Dedifferentiated amniotic fluid mesenchymal stem cell (primary cell): Measurements from ENCODE around the gene TPSB2.
"Not testable (repeated sequence)": the region's sequence is repeated elsewhere in the genome, so short reads cannot be mapped to it uniquely, and the experiment has no call there.

Source experiments
- DNase-seq: peaks from one replicate; pipeline ENCODE4 v3.0.0-alpha.2; 2016; ENCODE audit errors: extremely low spot score

TPSB2 gene

GRCh38 chr16:1200014-1200627, 29.9 kb downstream of the TPSB2 start:
- DNase-seq: no peak

- no peak for DNase-seq
These were observed 30.5 kb downstream of the TPSB2 start for GRCh38 chr16:1199347-1200013.

GRCh38 chr16:1198671-1199346, 31.2 kb downstream of the TPSB2 start:
- not testable (repeated sequence) for DNase-seq

GRCh38 chr16:1198194-1198593, 31.8 kb downstream of the TPSB2 start:
- no peak for DNase-seq

GRCh38 chr16:1197237-1197866, 32.6 kb downstream of the TPSB2 start:
- DNase-seq: no peak

GRCh38 chr16:1196494-1196893, 33.5 kb downstream of the TPSB2 start:
- DNase-seq: no peak

GRCh38 chr16:1195393-1195666, 34.7 kb downstream of the TPSB2 start:
- DNase-seq: no peak

GRCh38 chr16:1194665-1195392, 35.2 kb downstream of the TPSB2 start:
- no peak for DNase-seq

GRCh38 chr16:1193825-1194581, 36.0 kb downstream of the TPSB2 start:
- DNase-seq: no peak

- DNase-seq: no peak
These were observed 36.7 kb downstream of the TPSB2 start for GRCh38 chr16:1193143-1193824.

- DNase-seq: no peak
These were observed 37.5 kb downstream of the TPSB2 start for GRCh38 chr16:1192384-1193073.

GRCh38 chr16:1190789-1191188, 39.2 kb downstream of the TPSB2 start:
- not testable (repeated sequence) for DNase-seq

GRCh38 chr16:1189455-1189854, 40.5 kb downstream of the TPSB2 start:
- no peak for DNase-seq

- no peak for DNase-seq
These were observed 41.4 kb downstream of the TPSB2 start for GRCh38 chr16:1188432-1189189.

- DNase-seq: not testable (repeated sequence)
These were observed 44.4 kb downstream of the TPSB2 start for GRCh38 chr16:1185460-1186207.

- no peak for DNase-seq
These were observed 45.0 kb downstream of the TPSB2 start for GRCh38 chr16:1184980-1185379.

GRCh38 chr16:1184156-1184868, 45.7 kb downstream of the TPSB2 start:
- no peak for DNase-seq
